Activated CD4-positive, alpha-beta T cell treated with anti-CD3 and anti-CD28 coated beads for 36 hours (primary cell): ENCODE measurements around the gene TAF11L6. TPM values are rescaled to one million over a fixed set of nuclear protein-coding genes. Genes with fewer than 3 reads are reported as not detected.
"Not testable (repeated sequence)": the region's sequence is repeated elsewhere in the genome, so short reads cannot be mapped to it uniquely, and the experiment has no call there.

ENCODE experiments used
- ATAC-seq: fragments of 200-7000 bp; cut with Tn5 transposase; one replicate; pipeline ENCODE4 v1.10.0; 2021; ENCODE audit warnings: mild to moderate bottlenecking, moderate library complexity
- CTCF ChIA-PET: fragments of 350-600 bp; sonication (Branson Sonifier 250); formaldehyde crosslinking; loops from one replicate; lab custom pipeline; 2021; ENCODE audit warnings: antibody characterized with exemption; lab: Charles Lee
- POLR2A ChIA-PET: fragments of 350-600 bp; sonication (Branson Sonifier 250); formaldehyde crosslinking; loops from one replicate; lab custom pipeline; 2021; ENCODE audit warnings: antibody characterized with exemption, inconsistent platforms; lab: Charles Lee
- DNase-seq: peaks from one replicate; pipeline ENCODE4 v3.0.0-alpha.2; 2020
- H3K27ac Mint-ChIP-seq: one replicate; pipeline ENCODE4 v1.8.0; 2021; ENCODE audit warnings: mixed read lengths
- H3K27me3 Mint-ChIP-seq: one replicate; pipeline ENCODE4 v1.8.0; 2021; ENCODE audit warnings: mixed read lengths
- H3K36me3 Mint-ChIP-seq: one replicate; pipeline ENCODE4 v1.8.0; 2021; ENCODE audit warnings: low read depth, mixed read lengths
- H3K4me1 Mint-ChIP-seq: one replicate; pipeline ENCODE4 v1.8.0; 2021; ENCODE audit warnings: mixed read lengths
- H3K4me3 Mint-ChIP-seq: one replicate; pipeline ENCODE4 v1.8.0; 2021; ENCODE audit warnings: mild to moderate bottlenecking, moderate library complexity, mixed read lengths
- H3K9me3 Mint-ChIP-seq: one replicate; pipeline ENCODE4 v1.8.0; 2021; ENCODE audit warnings: low read depth, mixed read lengths
- intact Hi-C, 2 experiments: fragments of 100-400 bp; cut with DNase I in 1 of 2; cut with micrococcal nuclease in 1 of 2; formaldehyde crosslinking; loops; one replicate each; pipeline versions ENCODE4 v1.14.2 to v1.15.1; 2022 to 2024; cut with DNase I, micrococcal nuclease
- total RNA-seq, 2 experiments: library from RNA; stranded (reverse); gene quantifications; one replicate each; pipeline ENCODE4 v1.2.3, GENCODE V29; 2021

The TAF11L6 gene
- total RNA-seq, 2 experiments from 2014 or later, result not detected

- H3K4me1 Mint-ChIP-seq, H3K36me3 Mint-ChIP-seq, POLR2A ChIA-PET, H3K27ac Mint-ChIP-seq, ATAC-seq, H3K9me3 Mint-ChIP-seq, intact Hi-C loops, H3K4me3 Mint-ChIP-seq, CTCF ChIA-PET, H3K27me3 Mint-ChIP-seq: not testable (repeated sequence)
- peak; percentile 7 for DNase-seq
Observed at GRCh38 chr5:17519508-17519907, 9.0 kb upstream of the TAF11L6 start.

- intact Hi-C loops, H3K27ac Mint-ChIP-seq, H3K4me1 Mint-ChIP-seq, H3K36me3 Mint-ChIP-seq, ATAC-seq, H3K4me3 Mint-ChIP-seq, CTCF ChIA-PET, DNase-seq, H3K27me3 Mint-ChIP-seq, H3K9me3 Mint-ChIP-seq, POLR2A ChIA-PET: not testable (repeated sequence)
Observed at GRCh38 chr5:17521501-17521900, 7.0 kb upstream of the TAF11L6 start, which contains the start of gene TAF11L4. Gene TAF11L4 (plus strand): TSS chr5:17521801.

- DNase-seq, H3K4me1 Mint-ChIP-seq, POLR2A ChIA-PET, intact Hi-C loops, CTCF ChIA-PET, H3K9me3 Mint-ChIP-seq, ATAC-seq, H3K4me3 Mint-ChIP-seq, H3K27me3 Mint-ChIP-seq, H3K36me3 Mint-ChIP-seq, H3K27ac Mint-ChIP-seq: not testable (repeated sequence)
Observed at GRCh38 chr5:17524935-17525334, 3.5 kb upstream of the TAF11L6 start, which contains the start of gene TAF11L5. Gene TAF11L5 (plus strand): TSS chr5:17525235.

- CTCF ChIA-PET, ATAC-seq: not testable (repeated sequence)
Observed at GRCh38 chr5:17526504-17526903, 2.0 kb upstream of the TAF11L6 start.

More at GRCh38 chr5:17526504-17526903, 2.0 kb upstream of the TAF11L6 start:
- DNase-seq, POLR2A ChIA-PET, H3K9me3 Mint-ChIP-seq, H3K36me3 Mint-ChIP-seq, H3K27ac Mint-ChIP-seq, intact Hi-C loops, H3K27me3 Mint-ChIP-seq, H3K4me1 Mint-ChIP-seq, H3K4me3 Mint-ChIP-seq: not testable (repeated sequence)

Other genes starting within 250 kb of the TAF11L6 start
- gene TAF11L2, start 30.4 kb upstream of the TAF11L6 start, total RNA-seq, result not detected
- gene TAF11L3, start 10.3 kb upstream of the TAF11L6 start, total RNA-seq, result not detected
- gene TAF11L4, start 6.9 kb upstream of the TAF11L6 start, total RNA-seq, result not detected
- gene TAF11L5, start 3.4 kb upstream of the TAF11L6 start, total RNA-seq, result not detected
- gene TAF11L7, start 57.1 kb downstream of the TAF11L6 start, total RNA-seq, result not detected
- gene TAF11L8, start 62.3 kb downstream of the TAF11L6 start, total RNA-seq, result not detected
- not detected for gene TAF11L9, start 65.7 kb downstream of the TAF11L6 start, total RNA-seq
- not detected for gene TAF11L10, start 69.2 kb downstream of the TAF11L6 start, total RNA-seq
- gene TAF11L11, start 75.5 kb downstream of the TAF11L6 start, total RNA-seq, result not detected
- not detected for gene TAF11L12, start 81.7 kb downstream of the TAF11L6 start, total RNA-seq
- not detected for gene TAF11L13, start 103.4 kb downstream of the TAF11L6 start, total RNA-seq
- not detected for gene TAF11L14, start 105.8 kb downstream of the TAF11L6 start, total RNA-seq